OCI-LY7 (cell line): ENCODE results near the gene GPHN. TPM values are rescaled to one million over a fixed set of nuclear protein-coding genes. Genes with fewer than 3 reads are reported as not detected.

Source experiments
- Bru-seq: library from RNA; stranded (reverse); fragments of 400-500 nt; gene quantifications from one replicate; lab custom pipeline; 2021; lab: Mats Ljungman, UMichigan
- BruChase-seq, 2 experiments: library from RNA; stranded (reverse); fragments of 400-500 nt; gene quantifications; one replicate each; lab custom pipeline; 2021; lab: Mats Ljungman, UMichigan
- BruUV-seq: library from RNA; stranded (reverse); fragments of 400-500 nt; replicated peaks from 2 replicates; lab custom pipeline; 2021; lab: Mats Ljungman, UMichigan
- CTCF ChIA-PET: fragments of 300-600 bp; sonication (Branson Sonifier 250); formaldehyde crosslinking; loops from one replicate; lab custom pipeline; 2022; ENCODE audit warnings: antibody characterized with exemption; ENCODE audit not compliant: unreplicated experiment; lab: Charles Lee
- POLR2A ChIA-PET: fragments of 300-600 bp; sonication (Branson Sonifier 250); formaldehyde crosslinking; loops from one replicate; lab custom pipeline; 2022; ENCODE audit warnings: antibody characterized with exemption; lab: Charles Lee
- DNase-seq: peaks from one replicate; pipeline ENCODE4 v3.0.0-alpha.2; 2015; ENCODE audit warnings: low spot score
- H2AFZ ChIP-seq: fragments of 200-600 bp; sonication (generic), shearing (Covaris generic); 2 replicates; pipeline ENCODE4 v1.6.1; 2014; ENCODE audit warnings: mild to moderate bottlenecking, antibody characterized with exemption, low read length, moderate library complexity
- H3K27ac ChIP-seq: fragments of 200-600 bp; sonication (generic); 2 replicates; pipeline ENCODE4 v1.5.1; 2014; ENCODE audit warnings: mixed run types, low read depth, mild to moderate bottlenecking, moderate library complexity, low read length, inconsistent platforms; ENCODE audit not compliant: poor library complexity, severe bottlenecking
- H3K36me3 ChIP-seq: fragments of 200-600 bp; sonication (generic); 2 replicates; pipeline ENCODE4 v1.6.1; 2014; ENCODE audit warnings: mild to moderate bottlenecking, antibody characterized with exemption, low read length, moderate library complexity, mixed read lengths; ENCODE audit not compliant: insufficient read depth
- H3K4me1 ChIP-seq: fragments of 200-600 bp; sonication (generic); 2 replicates; pipeline ENCODE4 v1.5.1; 2014; ENCODE audit warnings: mild to moderate bottlenecking, low read length; ENCODE audit not compliant: insufficient read depth, poor library complexity, severe bottlenecking
- H3K4me2 ChIP-seq: fragments of 200-600 bp; sonication (generic); 2 replicates; pipeline ENCODE4 v1.6.1; 2014; ENCODE audit warnings: mild to moderate bottlenecking, low read length
- H3K4me3 ChIP-seq: fragments of 200-600 bp; sonication (generic); 2 replicates; pipeline ENCODE4 v1.5.1; 2014; ENCODE audit warnings: mild to moderate bottlenecking, low read depth, low read length; ENCODE audit not compliant: poor library complexity, severe bottlenecking
- H3K79me2 ChIP-seq: fragments of 200-600 bp; sonication (generic); 2 replicates; pipeline ENCODE4 v1.6.1; 2016; ENCODE audit warnings: low read depth, mild to moderate bottlenecking, low read length, moderate library complexity, mixed read lengths; ENCODE audit not compliant: insufficient read depth
- H3K9me2 ChIP-seq: fragments of 200-600 bp; sonication (generic); 2 replicates; pipeline ENCODE4 v1.6.1; 2016; ENCODE audit warnings: mild to moderate bottlenecking, low read length, mixed read lengths; ENCODE audit not compliant: insufficient read depth
- H3K9me3 ChIP-seq: fragments of 200-600 bp; sonication (generic); 2 replicates; pipeline ENCODE4 v1.6.1; 2014; ENCODE audit warnings: mild to moderate bottlenecking, mixed run types, low read length, mixed read lengths
- H4K20me1 ChIP-seq: fragments of 200-600 bp; sonication (generic); 2 replicates; pipeline ENCODE4 v1.6.1; 2014; ENCODE audit warnings: mild to moderate bottlenecking, antibody characterized with exemption, low read length, moderate library complexity, mixed read lengths; ENCODE audit not compliant: insufficient read depth
- CTCF ChIP-seq: fragments of 200-600 bp; sonication (generic); conservative IDR thresholded peaks from 2 replicates; pipeline ENCODE4 v1.5.1; 2014; ENCODE audit warnings: mild to moderate bottlenecking, antibody characterized with exemption, low read length, moderate library complexity, mixed read lengths
- EZH2phosphoT487 ChIP-seq: fragments of 200-600 bp; sonication (generic); IDR thresholded peaks from 2 replicates; pipeline ENCODE4 v1.6.1; 2018; ENCODE audit warnings: low read depth, borderline replicate concordance, mild to moderate bottlenecking, mixed run types, antibody characterized with exemption, low read length, moderate library complexity, mixed read lengths
- intact Hi-C: fragments of 100-400 bp; cut with micrococcal nuclease; formaldehyde crosslinking; loops from one replicate; pipeline ENCODE4 v1.10.0; 2022; ENCODE audit not compliant: unreplicated experiment
- long read RNA-seq: library from polyadenylated mRNA; stranded (forward); transcript quantifications from one replicate; pipeline ENCODE4 v2.0.0, GENCODE V29; 2022
- total RNA-seq, 2 experiments: library from RNA; depleted of rRNA in 1 of 2; stranded (reverse); fragments of >200 nt in 1 of 2; shearing (Covaris generic) in 1 of 2; gene quantifications; 2 replicates each; pipeline ENCODE4 v1.2.3, GENCODE V29; 2014 to 2022

GPHN gene
- not detected in 2 replicates for total RNA-seq (2014; rRNA removed; shearing (Covaris generic))
- not detected in 2 replicates for total RNA-seq (2022)
- Bru-seq, nascent RNA: percentile 5 among the genes with signal in this experiment
- BruChase-seq, experiment 1, labeled RNA remaining after a 6-hour chase: percentile 5 among the genes with signal in this experiment
- BruChase-seq, experiment 2, labeled RNA remaining after a 2-hour chase: percentile 8 among the genes with signal in this experiment
- long read RNA-seq: 0 reads

DNA sequence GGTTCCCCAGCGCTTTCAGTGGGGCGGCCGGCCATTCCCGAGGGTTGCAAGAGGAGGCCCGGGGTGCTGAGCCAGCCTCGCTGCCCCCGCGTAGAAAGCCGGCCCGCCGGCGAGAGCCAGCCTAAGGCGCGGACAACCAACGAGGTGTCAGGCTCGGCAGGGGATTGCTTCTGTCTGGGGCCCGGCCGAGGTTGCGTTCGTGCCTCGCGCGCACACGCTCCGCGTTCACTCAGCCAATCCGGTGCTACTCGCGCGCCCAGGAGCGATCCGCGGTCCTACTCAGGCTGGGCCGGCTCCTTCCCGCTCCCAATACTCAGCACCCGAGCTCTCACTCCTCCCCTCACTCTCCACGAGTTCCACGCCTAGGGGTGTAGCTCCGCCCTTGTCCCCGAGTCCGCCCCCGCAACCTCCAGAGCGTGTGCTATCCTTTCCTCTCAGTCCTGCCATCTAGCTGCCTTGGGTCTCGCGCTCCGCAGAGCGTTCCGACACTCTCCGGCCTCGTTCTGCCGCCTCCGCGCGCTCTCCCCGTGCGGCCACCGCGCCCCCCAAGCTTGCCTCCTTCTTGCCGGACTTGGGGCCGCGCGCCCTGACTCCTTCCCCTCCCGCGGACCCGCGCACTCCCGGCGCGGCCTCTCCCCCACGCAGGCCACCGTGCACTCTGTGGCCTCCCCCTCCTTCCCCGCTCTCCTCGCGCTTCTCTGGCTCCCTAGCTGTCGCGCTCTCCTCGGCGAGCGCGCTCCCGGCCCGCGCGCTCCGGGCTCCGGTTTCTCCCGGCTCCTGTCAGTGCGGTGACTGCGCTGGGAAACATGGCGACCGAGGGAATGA is at the start of gene GPHN:
GPHN (plus strand) TSS at position 426 of the 825 bp plus-strand sequence.
- no peak for DNase-seq
- Histone ChIP-seq H3K79me2 (no peaks in the 10 kb centered on the region), H3K9me2 (no peaks in the 10 kb centered on the region), H3K36me3 (no peaks in the 10 kb centered on the region), H3K9me3 (no peaks in the 10 kb centered on the region), H3K4me1 (no peaks in the 10 kb centered on the region), H3K4me3 (no peak within 1 kb of the TSS), H3K27ac (no peak within 1 kb of the TSS), H4K20me1 (no peaks in the 10 kb centered on the region), H2AFZ (no peak within 1 kb of the TSS), H3K4me2 (no peak within 1 kb of the TSS)
- no peak for TF ChIP-seq CTCF
- TF ChIP-seq EZH2phosphoT487: no peak
- POLR2A ChIA-PET: no interaction called here
- no TSS peak for BruUV-seq
- CTCF ChIA-PET: no interaction called here
- intact Hi-C loops: no loop called here

GRCh38 chr14:66459603-66460002 is 48.3 kb upstream of the GPHN start:
- Histone ChIP-seq H3K4me3 (no peak overlapping the region), H3K36me3 (no peaks in the 10 kb centered on the region), H3K9me2 (no peaks in the 10 kb centered on the region), H3K27ac (no peak overlapping the region), H2AFZ (no peak overlapping the region), H3K4me1 (no peaks in the 10 kb centered on the region), H3K79me2 (no peaks in the 10 kb centered on the region), H3K9me3 (no peaks in the 10 kb centered on the region), H4K20me1 (no peaks in the 10 kb centered on the region), H3K4me2 (no peak overlapping the region)
- no peak for DNase-seq
- intact Hi-C loops: no loop called here
- POLR2A ChIA-PET: no interaction called here
- BruUV-seq: no TSS peak
- CTCF ChIA-PET: no interaction called here
- TF ChIP-seq CTCF (no peak), EZH2phosphoT487 (no peak)
